HEK293 (cell line): Measurements from ENCODE around the gene DMBX1.
A peak's percentile ranks its signal among the peaks of the same experiment; 100 is the strongest.

Experiments used
- CTCF ChIA-PET: fragments of 350-600 bp; formaldehyde crosslinking; extraction: SDS; loops from one replicate; lab custom pipeline; 2021; ENCODE audit warnings: antibody characterized with exemption; lab: Yijun Ruan, JAX
- POLR2A ChIA-PET: fragments of 300-600 bp; formaldehyde crosslinking; extraction: SDS; loops from one replicate; lab custom pipeline; 2020; ENCODE audit warnings: antibody characterized with exemption, inconsistent platforms; lab: Yijun Ruan, JAX
- H3K27ac ChIP-seq: fragments of 200-500 bp; sonication (Bioruptor generic); 2 replicates; pipeline ENCODE4 v1.5.1; 2014; ENCODE audit warnings: low read depth, low read length, control low read depth, inconsistent platforms; ENCODE audit errors: extremely low read depth
- H3K36me3 ChIP-seq, 2 experiments: fragments of 200-500 bp in 1 of 2; sonication (Bioruptor generic) in 1 of 2; 1 replicate in 1 of 2; 2 replicates in 1 of 2; pipeline ENCODE4 v1.5.1; 2014 to 2017; ENCODE audit warnings: inconsistent platforms in 2 of 2, low read length in 2 of 2; ENCODE audit not compliant: control insufficient read depth in 2 of 2, insufficient read depth in 1 of 2
- H3K4me1 ChIP-seq: fragments of 200-500 bp; sonication (Bioruptor generic); 2 replicates; pipeline ENCODE4 v1.5.1; 2014; ENCODE audit warnings: mild to moderate bottlenecking, low read length, inconsistent platforms; ENCODE audit not compliant: control insufficient read depth, insufficient read depth
- H3K4me3 ChIP-seq: 2 replicates; pipeline ENCODE4 v1.5.1; 2011; ENCODE audit warnings: low read depth, mild to moderate bottlenecking, control low read depth, low read length, moderate library complexity
- H3K9me3 ChIP-seq: fragments of 200-500 bp; sonication (Bioruptor generic); 2 replicates; pipeline ENCODE4 v1.5.1; 2014; ENCODE audit warnings: low read depth, low read length, inconsistent platforms; ENCODE audit not compliant: control insufficient read depth, insufficient read depth
- EGR2 ChIP-seq: fragments of 450-650 bp; formaldehyde crosslinking; IDR thresholded peaks from 2 replicates; pipeline ENCODE4 v1.5.1; 2016; ENCODE audit warnings: low read depth, missing biosample characterization, missing genetic modification characterization
- HOXA7 ChIP-seq: sonication (generic); formaldehyde crosslinking; IDR thresholded peaks from 2 replicates; pipeline ENCODE4 v1.8.1; 2022; ENCODE audit warnings: missing genetic modification reagents, borderline replicate concordance
- OSR2 ChIP-seq: fragments of 450-650 bp; formaldehyde crosslinking; IDR thresholded peaks from 2 replicates; pipeline ENCODE4 v1.5.1; 2016; ENCODE audit warnings: missing biosample characterization, missing genetic modification characterization
- SCRT1 ChIP-seq: fragments of 450-650 bp; formaldehyde crosslinking; IDR thresholded peaks from 2 replicates; pipeline ENCODE4 v1.5.1; 2016; ENCODE audit warnings: missing biosample characterization, missing genetic modification characterization, borderline replicate concordance
- SCRT2 ChIP-seq: fragments of 450-650 bp; formaldehyde crosslinking; IDR thresholded peaks from 2 replicates; pipeline ENCODE4 v1.5.1; 2016; ENCODE audit warnings: missing biosample characterization, missing genetic modification characterization
- SETDB1 ChIP-seq: IDR thresholded peaks from one replicate; pipeline ENCODE4 v1.6.1; 2017; ENCODE audit warnings: mild to moderate bottlenecking, low read length, moderate library complexity, mixed read lengths; ENCODE audit not compliant: insufficient read length
- TCF7L2 ChIP-seq: IDR thresholded peaks from 2 replicates; pipeline ENCODE4 v1.6.1; 2011; ENCODE audit warnings: low read depth, mild to moderate bottlenecking, inconsistent platforms, low read length, moderate library complexity, borderline replicate concordance
- ZFHX2 ChIP-seq: fragments of 450-650 bp; formaldehyde crosslinking; conservative IDR thresholded peaks from 2 replicates; pipeline ENCODE4 v1.5.1; 2016; ENCODE audit warnings: missing biosample characterization, missing genetic modification characterization
- ZFP69B ChIP-seq: fragments of 450-650 bp; formaldehyde crosslinking; IDR thresholded peaks from 2 replicates; pipeline ENCODE4 v1.5.1; 2016; ENCODE audit warnings: missing biosample characterization, missing genetic modification characterization
- ZIC2 ChIP-seq: fragments of 450-650 bp; formaldehyde crosslinking; IDR thresholded peaks from 2 replicates; pipeline ENCODE4 v1.5.1; 2016; ENCODE audit warnings: missing biosample characterization, missing genetic modification characterization
- ZNF169 ChIP-seq: fragments of 450-650 bp; formaldehyde crosslinking; IDR thresholded peaks from 2 replicates; pipeline ENCODE4 v1.5.1; 2016; ENCODE audit warnings: missing biosample characterization, missing genetic modification characterization
- ZNF211 ChIP-seq: fragments of 450-650 bp; formaldehyde crosslinking; IDR thresholded peaks from 2 replicates; pipeline ENCODE4 v1.5.1; 2016; ENCODE audit warnings: low read depth, missing biosample characterization, missing genetic modification characterization
- ZNF214 ChIP-seq: fragments of 450-650 bp; formaldehyde crosslinking; IDR thresholded peaks from 2 replicates; pipeline ENCODE4 v1.5.1; 2017; ENCODE audit warnings: missing biosample characterization, mild to moderate bottlenecking, missing genetic modification characterization, borderline replicate concordance
- ZNF24 ChIP-seq: fragments of 450-650 bp; formaldehyde crosslinking; IDR thresholded peaks from 2 replicates; pipeline ENCODE4 v1.5.1; 2016; ENCODE audit warnings: missing biosample characterization, missing genetic modification characterization
- ZNF274 ChIP-seq, 2 experiments: fragments of 200-500 bp in 1 of 2; fragments of 450-650 bp in 1 of 2; sonication (Bioruptor generic) in 1 of 2; formaldehyde crosslinking in 1 of 2; IDR thresholded peaks; 2 replicates each; pipeline versions ENCODE4 v1.5.1 to v1.6.1; 2014 to 2016; ENCODE audit warnings: borderline replicate concordance in 1 of 2, inconsistent platforms in 1 of 2, low read length in 1 of 2, missing biosample characterization in 1 of 2, missing genetic modification characterization in 1 of 2
- ZNF404 ChIP-seq: fragments of 450-650 bp; formaldehyde crosslinking; IDR thresholded peaks from 2 replicates; pipeline ENCODE4 v1.5.1; 2017; ENCODE audit warnings: missing biosample characterization, missing genetic modification characterization
- ZNF423 ChIP-seq: fragments of 450-650 bp; formaldehyde crosslinking; IDR thresholded peaks from 2 replicates; pipeline ENCODE4 v1.5.1; 2016; ENCODE audit warnings: missing biosample characterization, missing genetic modification characterization
- ZNF658 ChIP-seq: fragments of 450-650 bp; formaldehyde crosslinking; IDR thresholded peaks from 2 replicates; pipeline ENCODE4; 2016; ENCODE audit warnings: missing biosample characterization, missing genetic modification characterization
- ZNF677 ChIP-seq: fragments of 450-650 bp; IDR thresholded peaks from 2 replicates; pipeline ENCODE4 v1.5.0; 2018; ENCODE audit warnings: missing biosample characterization, mild to moderate bottlenecking, missing genetic modification characterization, moderate library complexity
- ZNF692 ChIP-seq: fragments of 450-650 bp; formaldehyde crosslinking; IDR thresholded peaks from 2 replicates; pipeline ENCODE4 v1.5.1; 2016; ENCODE audit warnings: missing biosample characterization, missing genetic modification characterization
- ZNF747 ChIP-seq: fragments of 450-650 bp; formaldehyde crosslinking; IDR thresholded peaks from 2 replicates; pipeline ENCODE4 v1.5.1; 2016; ENCODE audit warnings: missing biosample characterization, missing genetic modification characterization
- ZNF776 ChIP-seq: fragments of 450-650 bp; formaldehyde crosslinking; IDR thresholded peaks from 2 replicates; pipeline ENCODE4 v1.5.0; 2017; ENCODE audit warnings: missing biosample characterization, missing genetic modification characterization, borderline replicate concordance

DMBX1 gene

GRCh38 chr1:46503421-46503820, 13.8 kb downstream of the DMBX1 start:
- POLR2A ChIA-PET = no interaction called here
- Histone ChIP-seq H3K36me3 (no peaks in the 10 kb centered on the region), H3K4me1 (no peaks in the 10 kb centered on the region), H3K4me3 (no peak overlapping the region), H3K27ac (no peak overlapping the region), H3K9me3 (no peaks in the 10 kb centered on the region)
- CTCF ChIA-PET = interaction anchor here (0.5 to 2.5 kb wide), 4 partner anchors 26 to 44 kb away, joined by 3 to 9 read pairs (median 3); no protein-coding TSS in a partner anchor
- TF ChIP-seq ZNF776 (tag by site-specific recombination) (0 out of 2 replicates have a peak, but pooled peaks have one; percentile 36), ZNF211 (tag by site-specific recombination) (no peak)

GRCh38 chr1:46506470-46507219, 17.0 kb downstream of the DMBX1 start:
- CTCF ChIA-PET = interaction anchor here (1.2 to 1.9 kb wide), 2 partner anchors 18 to 59 kb away, joined by 4 to 5 read pairs; no protein-coding TSS in a partner anchor
- Histone ChIP-seq H3K9me3 (no peaks in the 10 kb centered on the region), H3K4me3 (no peak overlapping the region), H3K27ac (no peak overlapping the region), H3K36me3 (no peaks in the 10 kb centered on the region), H3K4me1 (no peaks in the 10 kb centered on the region)
- POLR2A ChIA-PET = no interaction called here
- TF ChIP-seq ZNF423 (tag by site-specific recombination) = 0 out of 2 replicates have a peak, but pooled peaks have one; percentile 29
- TF ChIP-seq ZNF404 = no peak
- peak; percentile 95 for TF ChIP-seq ZIC2 (tag by site-specific recombination)
- peak; percentile 18; the same call in 1 of the 2 replicates for TF ChIP-seq ZFHX2 (tag by site-specific recombination)
- no peak for TF ChIP-seq SCRT2 (tag by site-specific recombination)
- peak; percentile 20; the same call in 1 of the 2 replicates for TF ChIP-seq EGR2 (tag by site-specific recombination)
- TF ChIP-seq TCF7L2 = no peak

GRCh38 chr1:46508757-46509156, 19.1 kb downstream of the DMBX1 start:
- 0 out of 2 replicates have a peak, but pooled peaks have one; percentile 37 for TF ChIP-seq ZFP69B (tag by site-specific recombination)
- TF ChIP-seq ZFHX2 (tag by site-specific recombination) = peak; percentile 45
- TF ChIP-seq OSR2 (tag by site-specific recombination) = no peak
- no peak for TF ChIP-seq ZNF214 (tag by site-specific recombination)
- no peak for TF ChIP-seq SETDB1
- 0 out of 2 replicates have a peak, but pooled peaks have one; percentile 13 for TF ChIP-seq ZNF692 (tag by site-specific recombination)
- no peak for TF ChIP-seq ZNF677
- TF ChIP-seq, all 188 proteins: peak for 3
- ChIA-PET CTCF (interaction anchor here (0.5 to 1.1 kb wide), 3 partner anchors 11 to 39 kb away, joined by 3 read pairs; no protein-coding TSS in a partner anchor), POLR2A (no interaction called here)
- H3K4me3 ChIP-seq = no peak overlapping the region
- no peaks in the 10 kb centered on the region for H3K4me1 ChIP-seq
- H3K9me3 ChIP-seq = no peaks in the 10 kb centered on the region
- H3K27ac ChIP-seq = no peak overlapping the region
- H3K36me3 ChIP-seq = no peaks in the 10 kb centered on the region

GRCh38 chr1:46510341-46510997, 20.8 kb downstream of the DMBX1 start:
- ChIA-PET CTCF (interaction anchor here (0.5 kb wide), 1 partner anchor 665 kb away, joined by 3 read pairs; no protein-coding TSS in a partner anchor), POLR2A (no interaction called here)
- Histone ChIP-seq H3K4me1 (no peaks in the 10 kb centered on the region), H3K36me3 (no peaks in the 10 kb centered on the region), H3K4me3 (no peak overlapping the region), H3K27ac (no peak overlapping the region), H3K9me3 (no peaks in the 10 kb centered on the region)
- TF ChIP-seq SCRT1 (tag by site-specific recombination) = no peak
- no peak for TF ChIP-seq ZNF274 (IDR thresholded peaks at IDR 0.05; ENCODE audit: low read length)
- TF ChIP-seq ZNF274 (tag by site-specific recombination; IDR thresholded peaks at IDR 0.05; ENCODE audit: borderline replicate concordance) = no peak
- TF ChIP-seq ZNF747 (tag by site-specific recombination) = no peak
- TF ChIP-seq HOXA7 = no peak
- TF ChIP-seq ZNF169 (tag by site-specific recombination) = no peak
- no peak for TF ChIP-seq ZNF24
- no peak for TF ChIP-seq ZNF658 (tag by site-specific recombination)
